GM12878 (cell line): ENCODE results near the gene EEF2. TPM values are rescaled to one million over a fixed set of nuclear protein-coding genes. Genes with fewer than 3 reads are reported as not detected.

Experiments used
- ATAC-seq: fragments of 200-7000 bp; cut with Tn5 transposase; 3 replicates; pipeline ENCODE4 v1.9.1; 2020; ENCODE audit warnings: mild to moderate bottlenecking, moderate library complexity
- BruUV-seq: library from RNA; stranded (reverse); fragments of 400-500 nt; replicated peaks from 2 replicates; lab custom pipeline; 2021; lab: Mats Ljungman, UMichigan
- CTCF ChIA-PET: fragments of 300-600 bp; sonication (Branson Sonifier 250); formaldehyde crosslinking; extraction: SDS; loops from one replicate; lab custom pipeline; 2021; ENCODE audit warnings: inconsistent platforms; lab: Yijun Ruan, JAX
- POLR2A ChIA-PET: fragments of 350-600 bp; formaldehyde crosslinking; extraction: SDS; loops from one replicate; lab custom pipeline; 2021; ENCODE audit warnings: inconsistent platforms; lab: Charles Lee
- RAD21 ChIA-PET: fragments of 300-600 bp; sonication (Branson Sonifier 250); formaldehyde crosslinking; loops from one replicate; lab custom pipeline; 2023; ENCODE audit warnings: antibody characterized with exemption; ENCODE audit not compliant: unreplicated experiment; lab: Charles Lee
- SMC1A ChIA-PET: fragments of 300-600 bp; sonication (Branson Sonifier 250); formaldehyde crosslinking; loops from one replicate; lab custom pipeline; 2023; ENCODE audit not compliant: unreplicated experiment, uncharacterized antibody; lab: Charles Lee
- DNase-seq: peaks from one replicate; pipeline ENCODE4 v3.0.0-alpha.2; 2011; ENCODE audit warnings: low read depth, low spot score
- FAIRE-seq: peaks from 3 replicates; lab custom pipeline; 2011; peaks lifted over from hg19 to GRCh38; lab: Jason Lieb, UNC
- H2AFZ ChIP-seq: 2 replicates; pipeline ENCODE4 v1.6.0; 2011; ENCODE audit warnings: low read depth, low read length, control low read depth; ENCODE audit not compliant: control insufficient read depth
- H3K27ac ChIP-seq: 2 replicates; pipeline ENCODE4 v1.5.1; 2011; ENCODE audit warnings: control low read depth; ENCODE audit not compliant: control insufficient read depth, insufficient read depth
- H3K27me3 ChIP-seq, 2 experiments: replicated peaks in 1 of 2; 2 replicates each; pipeline versions ENCODE4 v1.6.0 to v1.6.1; 2011; ENCODE audit warnings: low read length in 1 of 2; ENCODE audit not compliant: control insufficient read depth in 2 of 2, insufficient read depth in 2 of 2
- H3K36me3 ChIP-seq, 2 experiments: 2 replicates each; pipeline ENCODE4 v1.5.1; 2011; ENCODE audit warnings: low read length in 1 of 2; ENCODE audit not compliant: control insufficient read depth in 2 of 2, insufficient read depth in 2 of 2
- H3K4me1 ChIP-seq: 2 replicates; pipeline ENCODE4 v1.6.1; 2011; ENCODE audit warnings: mild to moderate bottlenecking, low read length, moderate library complexity, mixed read lengths; ENCODE audit not compliant: control insufficient read depth, insufficient read depth
- H3K4me2 ChIP-seq: 2 replicates; pipeline ENCODE4 v1.6.0; 2011; ENCODE audit warnings: control low read depth; ENCODE audit not compliant: control insufficient read depth, insufficient read depth
- H3K4me3 ChIP-seq: fragments of 200-600 bp; sonication (generic); 2 replicates; pipeline ENCODE4 v1.5.1; 2016
- H3K79me2 ChIP-seq: 2 replicates; pipeline ENCODE4 v1.6.0; 2011; ENCODE audit warnings: low read length; ENCODE audit not compliant: control insufficient read depth, insufficient read depth
- H3K9ac ChIP-seq: 2 replicates; pipeline ENCODE4 v1.8.0; 2011; ENCODE audit warnings: low read length, control low read depth, mixed read lengths; ENCODE audit not compliant: control insufficient read depth, insufficient read depth
- H3K9me3 ChIP-seq: replicated peaks from 3 replicates; pipeline ENCODE4 v1.5.1; 2011; ENCODE audit warnings: mild to moderate bottlenecking, low read length; ENCODE audit not compliant: control insufficient read depth, insufficient read depth
- H4K20me1 ChIP-seq: 2 replicates; pipeline ENCODE4 v1.6.0; 2011; ENCODE audit not compliant: control insufficient read depth, insufficient read depth
- E4F1 ChIP-seq: fragments of 450-650 bp; IDR thresholded peaks from 2 replicates; pipeline ENCODE4 v1.6.1; 2018; ENCODE audit warnings: borderline replicate concordance, mild to moderate bottlenecking; ENCODE audit not compliant: partially characterized antibody
- HSF1 ChIP-seq: fragments of 150-350 bp; IDR thresholded peaks from 2 replicates; pipeline ENCODE4 v1.6.1; 2014; ENCODE audit warnings: mild to moderate bottlenecking, low read depth, low read length
- MTA3 ChIP-seq: IDR thresholded peaks from 2 replicates; pipeline ENCODE4 v1.6.1; 2012; ENCODE audit warnings: low read length, inconsistent platforms, borderline replicate concordance
- PBX3 ChIP-seq: IDR thresholded peaks from 2 replicates; pipeline ENCODE4 v1.6.1; 2011; ENCODE audit warnings: mild to moderate bottlenecking, low read depth, low read length, moderate library complexity; ENCODE audit not compliant: insufficient replicate concordance
- RB1 ChIP-seq: fragments of 450-650 bp; formaldehyde crosslinking; IDR thresholded peaks from 2 replicates; pipeline ENCODE4 v1.6.1; 2017; ENCODE audit warnings: mild to moderate bottlenecking, borderline replicate concordance
- STAT3 ChIP-seq: IDR thresholded peaks from 2 replicates; pipeline ENCODE4 v1.6.1; 2011; ENCODE audit warnings: low read depth, low read length, improper control_type of control experiment
- WGBS: methylation state at CpG from one replicate; pipeline ENCODE4 v1.1.6; 2016; ENCODE audit warnings: low lambda C conversion rate; ENCODE audit not compliant: insufficient replicate concordance, insufficient coverage; ENCODE audit errors: missing lambda C conversion rate; 5-methylcytosine and 5-hydroxymethylcytosine counted together
- in situ Hi-C: fragments of 300-500 bp; cut with MboI; formaldehyde crosslinking; loops from 9 replicates; pipeline ENCODE4 v1.14.3; 2018; ENCODE audit warnings: mixed read lengths
- intact Hi-C: fragments of 100-400 bp; cut with micrococcal nuclease; formaldehyde crosslinking; loops from one replicate; pipeline ENCODE4 v1.14.2; 2022; ENCODE audit not compliant: unreplicated experiment
- polyA plus RNA-seq, 11 experiments: library from polyadenylated mRNA; depleted of rRNA in 4 of 11; unstranded in 6 of 11; stranded (reverse) in 5 of 11; fragments of >200 nt; fragmentation: Nextera tagmentation in 4 of 11; fragmentation: Illumina TruSeq in 1 of 11; extraction: Ambion mirVana in 4 of 11; extraction: Trizol in 1 of 11; gene quantifications; 1 replicate in 1 of 11; 2 replicates in 10 of 11; pipeline versions ENCODE4 v1.2.1 to v1.2.3, GENCODE V29; 2011 to 2016; ENCODE audit warnings: inconsistent platforms in 2 of 11, missing spikeins in 2 of 11, low read depth in 1 of 11
- total RNA-seq, 4 experiments: library from RNA; depleted of rRNA in 3 of 4; stranded (reverse); fragments of >200 nt in 3 of 4; fragmentation: Illumina TruSeq in 1 of 4; extraction: Trizol in 1 of 4; gene quantifications; 2 replicates each; pipeline versions ENCODE4 v1.2.1 to v1.2.3, GENCODE V29; 2013 to 2021

Gene EEF2
- total and polyA plus RNA-seq, 10 of the 15 experiments (the other 5 are each of a cell fraction or from before 2014, with no cell fraction given): 280 to 3,491 (median 1,305) TPM

GRCh38 chr19:3984584-3984907 lies 717 bp downstream of the EEF2 start:
- 3% methylated on average over 10 of the region's 10 CpGs for WGBS
- TF ChIP-seq STAT3 (no peak), PBX3 (no peak), E4F1 (no peak), HSF1 (no peak), MTA3 (peak; percentile 69; the same call in 1 of the 2 replicates), RB1 (no peak)
- TF ChIP-seq, all 136 proteins: peak for 1
- H3K9me3 ChIP-seq: no peaks in the 10 kb centered on the region
- H3K79me2 ChIP-seq: peaks cover 59% of the 10 kb centered on the region
- H3K27ac ChIP-seq: peak overlapping the region; percentile 79
- no peaks in the 10 kb centered on the region for H3K27me3 ChIP-seq
- peaks cover 24% of the 10 kb centered on the region for H3K4me1 ChIP-seq
- no peak for FAIRE-seq
- POLR2A ChIA-PET: interaction anchor here (0.8 to 1.8 kb wide), 5 partner anchors 11 to 217 kb away, joined by 3 to 6 read pairs (median 4); partner anchors contain the start of genes DAPK3 and PIAS4
- in situ Hi-C loops (no loop called here), intact Hi-C loops (no loop called here)
- peaks cover 41% of the 10 kb centered on the region for H4K20me1 ChIP-seq
- no peak overlapping the region for H2AFZ ChIP-seq
- CTCF ChIA-PET: interaction anchor here (0.5 to 2.1 kb wide), 4 partner anchors 14 to 218 kb away, joined by 3 to 38 read pairs (median 6); partner anchors contain the start of gene DAPK3
- RAD21 ChIA-PET: interaction anchor here (1.4 to 1.6 kb wide), 3 partner anchors 14 to 221 kb away, joined by 4 to 8 read pairs (median 7); partner anchors contain the start of genes DAPK3 and PIAS4
- peak overlapping the region; percentile 89 for H3K4me2 ChIP-seq
- BruUV-seq: no TSS peak
- H3K4me3 ChIP-seq: peak overlapping the region; percentile 97
- SMC1A ChIA-PET: interaction anchor here (1.6 to 1.8 kb wide), 3 partner anchors 23 to 155 kb away, joined by 4 to 9 read pairs (median 6); no protein-coding TSS in a partner anchor
- no peak for DNase-seq
- ATAC-seq: no peak
- peak overlapping the region; percentile 96 for H3K9ac ChIP-seq
- peaks cover 36 to 46% of the 10 kb centered on the region in 2 experiments for H3K36me3 ChIP-seq
